Testis (tissue), 3 donors: ENCODE data around the gene EYS. TPM values are rescaled to one million over a fixed set of nuclear protein-coding genes. Genes with fewer than 3 reads are reported as not detected.

ENCODE experiments used
- DNase-seq: peaks from one replicate; pipeline ENCODE4 v3.0.0-alpha.2; 2019
- H3K27ac ChIP-seq, 2 donors: fragments of 200-600 bp; sonication (generic); one replicate each; pipeline ENCODE4 v1.5.1; 2019
- H3K27me3 ChIP-seq: fragments of 200-600 bp; sonication (generic); one replicate; pipeline ENCODE4 v1.5.1; 2019
- H3K36me3 ChIP-seq: fragments of 200-600 bp; sonication (generic); one replicate; pipeline ENCODE4 v1.5.1; 2017; ENCODE audit warnings: low read depth; ENCODE audit errors: missing control alignments
- H3K4me1 ChIP-seq: fragments of 200-600 bp; sonication (generic); one replicate; pipeline ENCODE4 v1.5.1; 2019
- H3K4me3 ChIP-seq, 2 donors: fragments of 200-600 bp; sonication (generic); one replicate each; pipeline ENCODE4 v1.5.1; 2017 to 2019
- H3K9me3 ChIP-seq: fragments of 200-600 bp; sonication (generic); one replicate; pipeline ENCODE4 v1.5.1; 2017
- CTCF ChIP-seq, 3 experiments: fragments of 450-650 bp in 2 of 3; fragments of 200-600 bp in 1 of 3; sonication (generic) in 1 of 3; IDR thresholded peaks; one replicate each; pipeline ENCODE4 v1.5.1; 2016 to 2019; ENCODE audit warnings: antibody characterized with exemption in 3 of 3, mild to moderate bottlenecking in 2 of 3, moderate library complexity in 1 of 3
- POLR2A ChIP-seq: fragments of 450-650 bp; IDR thresholded peaks from one replicate; pipeline ENCODE4 v1.6.1; 2017; ENCODE audit warnings: antibody characterized with exemption, mild to moderate bottlenecking, moderate library complexity
- WGBS, 2 donors: methylation state at CpG; one replicate each; pipeline ENCODE4 v1.1.5; 2018; 5-methylcytosine and 5-hydroxymethylcytosine counted together
- intact Hi-C: fragments of 100-400 bp; cut with DNase I; formaldehyde crosslinking; loops from one replicate; pipeline ENCODE4 v1.15.1; 2023; ENCODE audit warnings: low total_unique reads
- polyA plus RNA-seq: library from polyadenylated mRNA; stranded (reverse); fragments of 350-450 nt; fragmentation: Illumina TruSeq; extraction: RNeasy Lipid Tissue Mini Kit (QIAGEN cat#74804); gene quantifications from one replicate; pipeline ENCODE4 v1.2.3, GENCODE V29; 2014; ENCODE audit warnings: low read depth, low replicate concordance; ENCODE audit not compliant: insufficient read depth
- total RNA-seq, 2 donors: library from RNA; depleted of rRNA; stranded (reverse); fragments of >200 nt; gene quantifications; one replicate each; pipeline ENCODE4 v1.2.3, GENCODE V29; 2016

Gene EYS
- total and polyA plus RNA-seq, 3 donors from 2014 or later = 1.3 to 2.8 (median 2.6) TPM

DNA sequence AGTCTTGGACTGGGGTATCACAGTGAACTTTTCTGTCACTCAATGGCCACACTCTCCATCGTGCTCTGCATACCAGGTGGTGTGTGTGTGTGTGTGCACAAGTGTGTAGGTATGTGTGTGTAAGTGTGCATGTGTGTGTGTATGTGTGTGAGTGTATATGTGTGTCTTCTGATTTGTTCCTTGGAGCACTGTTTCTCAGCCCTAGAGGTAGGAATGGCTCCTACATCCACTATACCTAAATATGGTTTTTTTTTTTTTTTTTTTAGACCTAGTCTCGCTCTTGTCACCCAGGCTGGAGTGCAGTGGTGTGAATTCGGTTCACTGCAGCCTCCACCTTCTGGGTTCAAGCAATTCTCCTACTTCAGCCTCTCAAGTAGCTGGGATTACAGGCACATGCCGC is 1834.8 kb downstream of the EYS start:
- WGBS, 2 donors = 89% methylated on average over 4 of the region's 4 CpGs
- TF ChIP-seq POLR2A (no peak), CTCF (IDR thresholded peaks at IDR 0.05) (no peak)
- H3K27me3 ChIP-seq = no peaks in the 10 kb centered on the region
- no peak overlapping the region for H3K4me3 ChIP-seq
- no peak overlapping the region for H3K27ac ChIP-seq
- no peaks in the 10 kb centered on the region for H3K4me1 ChIP-seq
- intact Hi-C loops = no loop called here
- H3K36me3 ChIP-seq = no peaks in the 10 kb centered on the region
- no peak for DNase-seq
- no peaks in the 10 kb centered on the region for H3K9me3 ChIP-seq

GRCh38 chr6:63868351-63868750 is 1838.7 kb downstream of the EYS start:
- H3K27ac ChIP-seq = no peak overlapping the region
- WGBS, 2 donors = 69 to 83% methylated on average over 3 of the region's 3 CpGs
- no peaks in the 10 kb centered on the region for H3K9me3 ChIP-seq
- no peak overlapping the region for H3K4me3 ChIP-seq
- DNase-seq = no peak
- no peaks in the 10 kb centered on the region for H3K27me3 ChIP-seq
- intact Hi-C loops = no loop called here
- no peaks in the 10 kb centered on the region for H3K4me1 ChIP-seq
- TF ChIP-seq CTCF (IDR thresholded peaks at IDR 0.05) (no peak), POLR2A (no peak)
- no peaks in the 10 kb centered on the region for H3K36me3 ChIP-seq

- Histone ChIP-seq H3K27me3 (no peaks in the 10 kb centered on the region), H3K9me3 (no peaks in the 10 kb centered on the region), H3K4me1 (no peaks in the 10 kb centered on the region), H3K27ac (no peak overlapping the region), H3K4me3 (no peak overlapping the region), H3K36me3 (no peaks in the 10 kb centered on the region)
- intact Hi-C loops = no loop called here
- DNase-seq = no peak
- 71 to 86% methylated on average over 4 of the region's 4 CpGs for WGBS, 2 donors
- no peak for TF ChIP-seq CTCF (IDR thresholded peaks at IDR 0.05)
- TF ChIP-seq POLR2A = no peak
These were observed 1842.2 kb downstream of the EYS start for GRCh38 chr6:63864671-63865318.

- WGBS, 2 donors = 86 to 88% methylated on average over 1 of the region's 1 CpG
- Histone ChIP-seq H3K4me3 (no peak overlapping the region), H3K36me3 (no peaks in the 10 kb centered on the region), H3K9me3 (no peaks in the 10 kb centered on the region), H3K27ac (no peak overlapping the region), H3K4me1 (no peaks in the 10 kb centered on the region), H3K27me3 (no peaks in the 10 kb centered on the region)
- DNase-seq = no peak
- intact Hi-C loops = no loop called here
- TF ChIP-seq CTCF (IDR thresholded peaks at IDR 0.05) (no peak), POLR2A (no peak)
These were observed 1843.0 kb downstream of the EYS start for GRCh38 chr6:63864061-63864460.

DNA sequence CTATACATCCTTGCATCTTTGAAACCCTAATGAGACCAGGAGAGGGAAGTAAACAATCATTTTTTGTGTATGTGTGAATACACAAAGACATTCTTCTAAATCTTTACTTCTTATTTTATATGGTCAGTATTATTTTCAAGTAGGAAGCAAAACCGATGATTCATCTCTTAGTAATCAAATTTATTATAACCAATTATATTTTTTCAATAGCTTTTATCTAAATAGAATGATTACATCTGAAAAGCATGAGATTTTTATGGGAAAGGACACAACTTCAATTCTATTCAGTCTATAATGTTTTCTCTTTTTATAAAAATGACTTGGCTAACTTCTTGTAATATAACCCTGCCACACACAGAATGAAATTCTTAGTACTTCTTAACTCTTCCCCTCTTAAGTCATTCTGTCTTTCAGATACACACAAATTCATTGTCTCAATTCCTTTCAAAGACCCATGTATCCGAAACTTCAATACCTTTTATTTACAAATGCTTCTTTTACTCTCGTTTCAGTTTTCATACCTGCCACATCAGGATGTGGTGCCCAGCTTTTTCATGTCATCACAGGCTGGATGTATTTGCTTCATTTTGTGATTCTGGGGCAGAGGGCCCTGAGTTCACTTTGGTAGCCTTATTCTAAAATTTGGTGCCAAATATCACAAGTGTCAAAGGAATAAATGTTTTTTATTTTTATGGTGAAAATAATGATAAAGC is 1844.4 kb downstream of the EYS start:
- Histone ChIP-seq H3K9me3 (no peaks in the 10 kb centered on the region), H3K36me3 (no peaks in the 10 kb centered on the region), H3K4me3 (no peak overlapping the region), H3K27ac (no peak overlapping the region), H3K27me3 (no peaks in the 10 kb centered on the region), H3K4me1 (no peaks in the 10 kb centered on the region)
- intact Hi-C loops = no loop called here
- WGBS, 2 donors = 86 to 95% methylated on average over 3 of the region's 3 CpGs
- no peak for DNase-seq
- TF ChIP-seq POLR2A (no peak), CTCF (IDR thresholded peaks at IDR 0.05) (no peak)
